Neural cell (in vitro differentiated cells): Measurements from ENCODE around the gene TMEM167B. TPM values are rescaled to one million over a fixed set of nuclear protein-coding genes. Genes with fewer than 3 reads are reported as not detected.

Source experiments
- H2AFZ ChIP-seq: fragments of 200-600, 300-800 bp; sonication (generic), shearing (Covaris generic); 2 replicates; pipeline ENCODE4 v1.6.0; 2014; ENCODE audit warnings: low read depth, mild to moderate bottlenecking, antibody characterized with exemption, low read length, moderate library complexity
- H3F3A ChIP-seq: fragments of 200-600 bp; shearing (Covaris generic); 2 replicates; pipeline ENCODE4 v1.6.1; 2016; ENCODE audit warnings: mild to moderate bottlenecking, moderate library complexity, mixed read lengths, antibody characterized with exemption, low read length; ENCODE audit not compliant: insufficient read depth, poor library complexity, severe bottlenecking
- H3K27ac ChIP-seq: fragments of 200-600, 300-800 bp; sonication (generic), shearing (Covaris generic); 2 replicates; pipeline ENCODE4 v1.5.1; 2014; ENCODE audit warnings: mild to moderate bottlenecking, low read length, moderate library complexity
- H3K27me3 ChIP-seq: fragments of 300-800, 200-600 bp; sonication (generic), shearing (Covaris generic); 2 replicates; pipeline ENCODE4 v1.6.0; 2014; ENCODE audit warnings: mild to moderate bottlenecking, low read depth, low read length, moderate library complexity; ENCODE audit not compliant: insufficient read depth
- H3K36me3 ChIP-seq: fragments of 300-800, 200-600 bp; sonication (generic), shearing (Covaris generic); 2 replicates; pipeline ENCODE4 v1.5.1; 2014; ENCODE audit warnings: mild to moderate bottlenecking, antibody characterized with exemption, low read length, moderate library complexity; ENCODE audit not compliant: insufficient read depth
- H3K4me2 ChIP-seq: fragments of 300-800, 200-600 bp; sonication (generic), shearing (Covaris generic); 2 replicates; pipeline ENCODE4 v1.6.0; 2014; ENCODE audit warnings: mild to moderate bottlenecking, low read length
- H3K4me3 ChIP-seq: fragments of 300-800, 200-600 bp; sonication (generic), shearing (Covaris generic); 2 replicates; pipeline ENCODE4 v1.5.1; 2014; ENCODE audit warnings: mild to moderate bottlenecking, low read length, moderate library complexity
- H3K79me2 ChIP-seq: fragments of 200-600 bp; shearing (Covaris generic); replicated peaks from 2 replicates; pipeline ENCODE4 v1.6.0; 2014; ENCODE audit warnings: mild to moderate bottlenecking, low read length, moderate library complexity; ENCODE audit not compliant: insufficient read depth
- H3K9ac ChIP-seq: fragments of 300-800, 200-600 bp; sonication (generic), shearing (Covaris generic); 2 replicates; pipeline ENCODE4 v1.6.1; 2016; ENCODE audit warnings: mild to moderate bottlenecking, low read length, mixed read lengths
- H3K9me2 ChIP-seq: fragments of 200-600 bp; shearing (Covaris generic); 2 replicates; pipeline ENCODE4 v1.6.1; 2016; ENCODE audit warnings: mild to moderate bottlenecking, low read length, mixed read lengths; ENCODE audit not compliant: insufficient read depth
- H3K9me3 ChIP-seq: fragments of 200-600, 300-800 bp; sonication (generic), shearing (Covaris generic); 2 replicates; pipeline ENCODE4 v1.6.1; 2016; ENCODE audit warnings: mild to moderate bottlenecking, mixed run types, low read length, moderate library complexity, mixed read lengths
- H4K20me1 ChIP-seq: fragments of 200-600 bp; shearing (Covaris generic); 2 replicates; pipeline ENCODE4 v1.6.1; 2016; ENCODE audit warnings: mild to moderate bottlenecking, mixed run types; ENCODE audit not compliant: insufficient read depth
- EP300 ChIP-seq: fragments of 450-650 bp; conservative IDR thresholded peaks from 2 replicates; pipeline ENCODE4 v1.6.1; 2014; ENCODE audit warnings: antibody characterized with exemption, mild to moderate bottlenecking, moderate library complexity; ENCODE audit not compliant: poor library complexity, severe bottlenecking
- EZH2 ChIP-seq: fragments of 200-600, 300-800 bp; shearing (Covaris generic), sonication (generic); IDR thresholded peaks from 2 replicates; pipeline ENCODE4 v1.6.1; 2014; ENCODE audit warnings: antibody characterized with exemption, low read length, borderline replicate concordance, mild to moderate bottlenecking; ENCODE audit not compliant: insufficient read depth, poor library complexity, severe bottlenecking
- MXI1 ChIP-seq: fragments of 450-650 bp; conservative IDR thresholded peaks from 2 replicates; pipeline ENCODE4 v1.6.1; 2014; ENCODE audit warnings: antibody characterized with exemption, mild to moderate bottlenecking; ENCODE audit not compliant: poor library complexity, severe bottlenecking
- POLR2AphosphoS5 ChIP-seq: IDR thresholded peaks from 2 replicates; pipeline ENCODE4 v1.6.1; 2012
- RAD21 ChIP-seq: fragments of 450-650 bp; conservative IDR thresholded peaks from 2 replicates; pipeline ENCODE4 v1.6.1; 2014; ENCODE audit warnings: antibody characterized with exemption, mild to moderate bottlenecking, moderate library complexity
- SMC3 ChIP-seq: fragments of 450-650 bp; conservative IDR thresholded peaks from 2 replicates; pipeline ENCODE4 v1.6.1; 2014; ENCODE audit warnings: antibody characterized with exemption, mild to moderate bottlenecking, moderate library complexity; ENCODE audit not compliant: poor library complexity
- TAF1 ChIP-seq: IDR thresholded peaks from 2 replicates; pipeline ENCODE4 v1.6.1; 2012; ENCODE audit warnings: low read depth
- polyA plus RNA-seq: library from polyadenylated mRNA; depleted of rRNA; stranded (reverse); fragments of >200 nt; gene quantifications from 2 replicates; pipeline ENCODE4 v1.2.3, GENCODE V29; 2014
- TF ChIP-seq, protein P1 (sequence below): IDR thresholded peaks from 2 replicates; pipeline ENCODE4 v1.6.1; 2012; ENCODE audit warnings: borderline replicate concordance
- TF ChIP-seq, protein P2 (sequence below): fragments of 450-650 bp; IDR thresholded peaks from 2 replicates; pipeline ENCODE4 v1.5.1; 2014; ENCODE audit warnings: antibody characterized with exemption, mild to moderate bottlenecking, moderate library complexity; ENCODE audit not compliant: poor library complexity, severe bottlenecking

Gene TMEM167B
- polyA plus RNA-seq, 1 donor from 2014 or later: 53.9 TPM

DNA sequence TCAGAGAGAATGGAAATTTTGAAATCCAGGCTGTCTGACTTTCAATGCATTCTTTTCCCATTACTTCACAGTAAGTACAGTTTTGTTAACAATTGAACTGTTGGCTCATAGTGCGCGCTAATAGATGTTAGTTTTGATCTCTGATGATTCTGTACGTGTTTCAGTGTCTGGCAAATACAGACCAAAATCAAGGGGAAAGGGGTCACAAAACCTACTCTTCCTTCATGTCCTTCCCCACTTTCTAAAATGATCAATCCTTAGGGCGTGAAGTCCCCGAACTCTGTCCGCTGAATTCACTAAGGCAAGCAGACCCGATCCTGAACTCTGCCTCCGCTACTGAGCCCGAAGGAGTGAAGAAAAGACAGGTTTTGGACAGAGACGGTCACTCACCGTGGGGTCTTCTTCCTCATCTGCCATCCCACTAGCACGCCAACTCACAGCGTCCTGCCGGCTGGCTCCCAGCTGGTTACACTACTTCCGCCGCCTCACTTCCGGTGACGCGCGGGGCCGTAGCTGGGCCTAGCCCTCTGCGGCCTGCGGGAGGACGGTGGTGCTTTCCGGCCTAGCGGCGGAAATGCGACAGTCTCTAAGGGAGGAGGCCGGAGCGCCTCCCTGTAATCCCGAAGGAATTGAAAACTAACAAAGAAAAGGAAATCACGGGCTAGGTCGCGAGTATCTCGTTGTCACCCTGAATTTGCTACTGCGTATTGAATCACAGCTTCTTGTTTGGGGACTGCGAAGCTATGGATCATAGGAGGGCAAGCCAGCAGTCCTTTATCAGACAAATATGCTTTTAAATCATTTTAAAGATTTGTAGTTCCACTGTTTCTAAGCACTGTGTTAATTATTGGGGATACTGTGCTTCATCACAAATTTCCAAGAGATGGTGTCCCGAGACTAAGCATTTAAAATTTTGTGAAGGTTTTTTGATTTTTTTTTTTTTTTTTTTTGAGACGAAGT, 14.8 kb upstream of the TMEM167B start, which contains the start of gene TAF13:
TSS of gene TAF13 (minus strand) at position 473 of the 960 bp plus-strand sequence. CDS start at position 417, 56 bp downstream.
- H3K79me2 ChIP-seq: peaks cover 13% of the 10 kb centered on the region
- H3K4me3 ChIP-seq: peak within 1 kb of the TSS; percentile 79
- no peaks in the 10 kb centered on the region for H3K36me3 ChIP-seq
- peak; percentile 94 for TF ChIP-seq MXI1
- peak; percentile 41 for TF ChIP-seq SMC3
- TF ChIP-seq, protein P1, sequence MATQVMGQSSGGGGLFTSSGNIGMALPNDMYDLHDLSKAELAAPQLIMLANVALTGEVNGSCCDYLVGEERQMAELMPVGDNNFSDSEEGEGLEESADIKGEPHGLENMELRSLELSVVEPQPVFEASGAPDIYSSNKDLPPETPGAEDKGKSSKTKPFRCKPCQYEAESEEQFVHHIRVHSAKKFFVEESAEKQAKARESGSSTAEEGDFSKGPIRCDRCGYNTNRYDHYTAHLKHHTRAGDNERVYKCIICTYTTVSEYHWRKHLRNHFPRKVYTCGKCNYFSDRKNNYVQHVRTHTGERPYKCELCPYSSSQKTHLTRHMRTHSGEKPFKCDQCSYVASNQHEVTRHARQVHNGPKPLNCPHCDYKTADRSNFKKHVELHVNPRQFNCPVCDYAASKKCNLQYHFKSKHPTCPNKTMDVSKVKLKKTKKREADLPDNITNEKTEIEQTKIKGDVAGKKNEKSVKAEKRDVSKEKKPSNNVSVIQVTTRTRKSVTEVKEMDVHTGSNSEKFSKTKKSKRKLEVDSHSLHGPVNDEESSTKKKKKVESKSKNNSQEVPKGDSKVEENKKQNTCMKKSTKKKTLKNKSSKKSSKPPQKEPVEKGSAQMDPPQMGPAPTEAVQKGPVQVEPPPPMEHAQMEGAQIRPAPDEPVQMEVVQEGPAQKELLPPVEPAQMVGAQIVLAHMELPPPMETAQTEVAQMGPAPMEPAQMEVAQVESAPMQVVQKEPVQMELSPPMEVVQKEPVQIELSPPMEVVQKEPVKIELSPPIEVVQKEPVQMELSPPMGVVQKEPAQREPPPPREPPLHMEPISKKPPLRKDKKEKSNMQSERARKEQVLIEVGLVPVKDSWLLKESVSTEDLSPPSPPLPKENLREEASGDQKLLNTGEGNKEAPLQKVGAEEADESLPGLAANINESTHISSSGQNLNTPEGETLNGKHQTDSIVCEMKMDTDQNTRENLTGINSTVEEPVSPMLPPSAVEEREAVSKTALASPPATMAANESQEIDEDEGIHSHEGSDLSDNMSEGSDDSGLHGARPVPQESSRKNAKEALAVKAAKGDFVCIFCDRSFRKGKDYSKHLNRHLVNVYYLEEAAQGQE: peak; percentile 66
- TF ChIP-seq EZH2: no peak
- peak; percentile 42 for TF ChIP-seq RAD21
- TF ChIP-seq POLR2AphosphoS5: peak; percentile 94
- TF ChIP-seq EP300: peak; percentile 77
- peak; percentile 90 for TF ChIP-seq TAF1
- TF ChIP-seq, protein P2, sequence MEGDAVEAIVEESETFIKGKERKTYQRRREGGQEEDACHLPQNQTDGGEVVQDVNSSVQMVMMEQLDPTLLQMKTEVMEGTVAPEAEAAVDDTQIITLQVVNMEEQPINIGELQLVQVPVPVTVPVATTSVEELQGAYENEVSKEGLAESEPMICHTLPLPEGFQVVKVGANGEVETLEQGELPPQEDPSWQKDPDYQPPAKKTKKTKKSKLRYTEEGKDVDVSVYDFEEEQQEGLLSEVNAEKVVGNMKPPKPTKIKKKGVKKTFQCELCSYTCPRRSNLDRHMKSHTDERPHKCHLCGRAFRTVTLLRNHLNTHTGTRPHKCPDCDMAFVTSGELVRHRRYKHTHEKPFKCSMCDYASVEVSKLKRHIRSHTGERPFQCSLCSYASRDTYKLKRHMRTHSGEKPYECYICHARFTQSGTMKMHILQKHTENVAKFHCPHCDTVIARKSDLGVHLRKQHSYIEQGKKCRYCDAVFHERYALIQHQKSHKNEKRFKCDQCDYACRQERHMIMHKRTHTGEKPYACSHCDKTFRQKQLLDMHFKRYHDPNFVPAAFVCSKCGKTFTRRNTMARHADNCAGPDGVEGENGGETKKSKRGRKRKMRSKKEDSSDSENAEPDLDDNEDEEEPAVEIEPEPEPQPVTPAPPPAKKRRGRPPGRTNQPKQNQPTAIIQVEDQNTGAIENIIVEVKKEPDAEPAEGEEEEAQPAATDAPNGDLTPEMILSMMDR: peak; percentile 20
- peak within 1 kb of the TSS; percentile 94 for H3K27ac ChIP-seq
- H3K27me3 ChIP-seq: no peaks in the 10 kb centered on the region
- peak within 1 kb of the TSS; percentile 100 for H3K4me2 ChIP-seq
- no peaks in the 10 kb centered on the region for H3K9me3 ChIP-seq
- H3F3A ChIP-seq: no peaks in the 10 kb centered on the region
- peak within 1 kb of the TSS; percentile 80 for H3K9ac ChIP-seq
- H4K20me1 ChIP-seq: no peaks in the 10 kb centered on the region
- peak within 1 kb of the TSS; percentile 74 for H2AFZ ChIP-seq
- H3K9me2 ChIP-seq: no peaks in the 10 kb centered on the region

DNA sequence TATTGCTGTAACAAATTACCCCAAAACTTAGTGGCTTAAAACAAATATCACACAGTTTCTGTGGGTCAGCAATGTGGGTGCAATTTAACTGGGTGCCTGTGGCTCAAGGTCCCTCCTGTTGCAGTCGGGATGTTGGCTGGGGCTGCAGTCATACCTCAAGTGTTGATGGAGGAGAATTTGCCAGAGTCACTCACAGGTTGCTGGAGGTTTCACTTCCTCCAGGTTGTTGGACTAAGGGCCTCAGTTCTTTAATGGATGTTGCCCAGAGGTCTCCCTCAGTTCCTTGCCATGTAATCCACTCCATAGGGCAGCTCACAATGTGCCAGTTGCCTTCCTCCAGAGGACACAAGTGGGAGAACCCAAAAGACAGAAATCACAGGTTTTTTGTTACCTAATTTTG, 12.2 kb upstream of the TMEM167B start:
- H4K20me1 ChIP-seq: no peaks in the 10 kb centered on the region
- H3K27me3 ChIP-seq: no peaks in the 10 kb centered on the region
- H3F3A ChIP-seq: no peaks in the 10 kb centered on the region
- no peaks in the 10 kb centered on the region for H3K9me2 ChIP-seq
- no peak overlapping the region for H3K4me3 ChIP-seq
- TF ChIP-seq POLR2AphosphoS5: no peak
- TF ChIP-seq EZH2: no peak
- TF ChIP-seq, protein P1: no peak
- no peak for TF ChIP-seq SMC3
- no peak for TF ChIP-seq MXI1
- TF ChIP-seq, protein P2: no peak
- no peak for TF ChIP-seq EP300
- no peak for TF ChIP-seq RAD21
- no peak for TF ChIP-seq TAF1
- H3K79me2 ChIP-seq: peaks cover 13% of the 10 kb centered on the region
- no peaks in the 10 kb centered on the region for H3K36me3 ChIP-seq
- no peak overlapping the region for H3K9ac ChIP-seq
- H3K27ac ChIP-seq: no peak overlapping the region
- no peaks in the 10 kb centered on the region for H3K9me3 ChIP-seq
- no peak overlapping the region for H2AFZ ChIP-seq
- H3K4me2 ChIP-seq: no peak overlapping the region
